Central memory CD4-positive, alpha-beta T cell (primary cell): ENCODE measurements around the gene GAS6.

Source experiments
- DNase-seq: peaks from one replicate; pipeline ENCODE4 v3.0.0; 2022

The GAS6 gene

DNA sequence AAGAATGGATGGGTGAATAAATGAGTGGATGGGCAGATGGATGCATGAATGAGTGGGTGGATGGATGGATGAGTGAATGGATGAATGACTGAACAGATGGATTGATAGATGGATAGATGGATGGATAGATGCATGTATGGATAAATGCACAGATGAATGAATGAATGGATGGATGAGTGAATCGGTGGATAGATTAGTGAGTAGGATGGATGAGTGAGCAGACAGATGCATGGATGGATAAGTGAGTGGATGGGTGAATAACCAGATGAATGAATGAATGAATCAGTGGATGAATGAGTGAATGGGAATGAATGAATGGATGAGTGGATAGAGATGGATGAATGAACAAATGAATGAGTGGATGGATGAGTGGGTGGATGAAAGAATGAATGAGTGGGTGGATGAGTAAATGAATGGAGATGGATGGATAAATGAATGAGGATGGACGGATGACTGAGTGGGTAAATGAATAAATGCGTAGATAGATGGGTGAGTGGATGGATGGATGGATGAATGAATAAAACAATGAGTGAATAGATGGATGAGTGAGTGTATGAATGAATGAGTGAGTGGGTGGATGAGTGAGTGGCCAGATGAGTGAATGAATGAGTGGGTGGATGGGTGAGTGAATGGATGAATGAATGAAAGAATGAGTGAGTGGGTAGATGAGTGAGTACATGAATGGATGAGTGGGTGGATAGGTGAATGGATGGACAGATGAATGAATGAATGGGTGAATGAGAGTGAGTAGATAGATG is 13.0 kb downstream of the GAS6 start:
- DNase-seq: no peak

DNA sequence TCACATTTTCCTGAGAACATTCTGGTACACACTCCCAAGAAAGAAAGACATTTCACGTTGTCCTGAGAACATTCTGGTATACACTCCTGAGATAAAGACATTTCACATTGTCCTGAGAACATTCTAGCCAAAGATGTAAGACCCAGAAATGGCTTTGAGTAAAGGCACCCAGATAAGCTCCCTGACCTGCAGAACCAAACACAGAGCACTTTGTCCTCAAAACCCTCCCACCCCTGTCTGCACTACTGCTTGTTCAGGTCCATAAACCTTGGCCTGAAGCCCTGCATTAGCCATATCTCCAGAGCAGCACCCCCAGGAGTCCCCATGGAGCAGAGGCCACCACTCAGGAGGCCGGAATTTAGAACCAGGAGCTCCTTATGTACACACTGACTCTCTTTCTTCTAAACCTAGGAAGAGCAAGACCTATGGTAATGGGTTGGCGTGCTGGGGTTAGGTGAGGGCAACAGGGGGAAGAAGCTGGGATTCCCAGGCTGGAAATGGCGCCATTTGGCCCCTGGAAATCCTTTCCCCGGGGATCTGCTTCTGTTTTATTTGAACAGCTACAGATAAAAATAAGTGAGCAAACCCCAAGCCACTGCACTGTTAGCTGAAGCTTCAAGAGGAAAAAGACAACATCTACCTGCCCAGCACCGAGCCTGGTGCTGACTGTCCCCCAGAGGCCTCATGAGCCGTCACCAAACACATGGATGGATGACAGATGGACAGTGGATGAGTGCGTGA is 13.7 kb downstream of the GAS6 start:
- DNase-seq: no peak

DNA sequence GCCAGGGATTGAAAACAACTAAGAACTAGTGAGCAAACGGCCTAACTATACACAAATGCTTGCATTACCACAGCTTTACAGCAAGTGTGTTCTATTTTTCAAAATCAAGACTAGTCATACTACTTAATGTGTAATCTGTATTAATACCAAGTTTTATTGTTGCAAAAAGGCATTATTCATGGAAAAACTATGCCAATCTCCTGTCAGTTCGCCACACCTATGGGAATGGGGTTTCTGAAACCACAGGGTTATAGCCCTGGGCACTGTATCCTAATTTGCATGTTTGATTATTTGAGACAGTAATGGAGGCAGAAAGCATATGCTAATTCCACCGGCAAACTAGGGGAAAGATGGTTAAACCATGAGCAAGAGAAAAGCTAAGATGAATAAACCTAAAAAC is 14.3 kb downstream of the GAS6 start:
- no peak for DNase-seq

DNA sequence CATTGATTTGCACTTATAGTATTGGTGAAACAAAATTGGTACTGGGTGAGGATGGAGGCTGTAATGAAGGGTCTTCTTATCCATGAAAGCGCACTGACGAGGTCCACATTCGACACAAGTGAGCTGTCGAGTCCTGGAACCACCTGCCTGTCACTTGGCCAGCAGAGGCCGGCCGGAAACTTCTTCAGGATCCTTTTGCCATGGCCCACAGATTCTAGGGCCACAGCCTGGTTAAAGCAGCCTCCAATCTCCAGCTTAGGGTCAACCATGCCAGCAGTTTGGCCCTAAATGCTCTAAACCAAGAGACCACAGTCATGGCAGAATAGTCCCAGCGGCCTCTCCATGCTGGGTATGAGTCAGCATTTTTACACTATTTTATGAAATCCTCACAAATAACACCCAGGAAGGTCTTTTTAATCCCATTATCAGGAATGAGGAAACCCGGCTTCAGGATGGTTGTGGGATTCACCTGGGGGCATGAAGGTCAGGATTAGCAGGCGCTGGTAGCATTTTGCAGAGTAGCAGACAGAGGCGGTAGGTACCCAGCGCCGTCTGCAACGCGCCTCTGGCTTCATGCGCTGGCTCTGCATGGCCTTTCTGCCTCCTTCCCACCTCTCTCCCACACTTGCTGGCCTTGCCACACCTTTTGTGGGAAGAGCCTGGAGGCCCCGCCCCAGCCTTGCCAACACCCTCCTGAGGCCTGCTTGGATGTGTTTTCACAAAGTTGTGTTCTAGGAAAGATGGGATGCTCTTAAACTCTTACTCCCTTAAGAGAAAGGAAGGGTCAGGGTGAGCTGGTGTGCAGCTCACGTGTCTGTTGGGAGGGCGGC is 15.2 kb downstream of the GAS6 start:
- no peak for DNase-seq

DNA sequence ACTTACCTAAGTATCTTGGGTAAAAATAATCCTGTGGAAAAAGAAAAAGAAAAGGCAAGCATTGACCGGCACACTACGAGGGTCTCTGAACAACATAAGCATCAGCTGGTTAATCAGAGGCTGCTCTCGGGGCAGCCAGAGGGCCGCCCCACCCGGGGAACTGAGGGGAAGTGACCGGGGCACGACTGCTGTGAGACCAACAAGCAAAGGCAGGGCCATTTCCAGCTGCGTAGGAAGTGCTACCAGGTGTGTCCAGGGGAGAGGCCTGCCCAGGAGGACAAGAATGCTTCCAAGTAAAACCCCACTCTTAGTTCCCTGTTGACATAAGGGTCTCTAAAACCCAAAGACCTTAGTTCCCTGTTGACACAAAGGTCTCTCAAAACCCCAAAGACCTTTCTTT is 15.9 kb downstream of the GAS6 start:
- DNase-seq: no peak

DNA sequence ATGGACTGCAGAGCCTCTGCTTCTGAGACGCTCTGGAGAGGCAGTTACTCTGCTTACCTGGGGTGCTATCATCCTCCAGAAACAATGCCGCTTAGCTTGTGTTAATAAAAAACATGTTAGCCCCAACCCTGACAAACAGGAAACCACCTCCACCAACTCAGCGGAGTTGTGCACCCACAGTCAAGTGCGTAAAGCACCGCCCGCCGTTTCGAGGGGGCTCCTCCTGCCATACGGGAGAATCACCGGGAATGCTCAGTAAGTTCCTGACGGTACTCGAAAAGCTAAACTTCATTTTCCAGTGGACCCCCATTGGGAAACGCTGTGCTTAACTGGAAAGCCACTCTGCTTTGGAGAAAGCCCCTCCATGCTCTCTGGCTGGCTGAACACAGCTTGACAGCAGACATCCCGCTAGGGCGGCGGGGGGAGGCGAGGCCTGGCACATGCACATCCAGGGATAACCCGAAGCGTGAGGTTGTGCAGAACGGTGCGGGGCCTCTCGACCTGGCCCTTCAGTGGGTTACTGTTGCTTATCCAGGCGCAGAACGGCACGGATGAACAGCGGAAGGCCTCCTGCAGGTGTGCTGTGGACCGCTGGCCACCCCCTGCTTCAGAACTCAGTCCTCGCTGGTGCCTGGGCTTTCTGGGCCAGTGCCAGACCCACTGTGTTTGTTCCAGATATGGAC is 17.1 kb downstream of the GAS6 start:
- DNase-seq: peak; percentile 30

DNA sequence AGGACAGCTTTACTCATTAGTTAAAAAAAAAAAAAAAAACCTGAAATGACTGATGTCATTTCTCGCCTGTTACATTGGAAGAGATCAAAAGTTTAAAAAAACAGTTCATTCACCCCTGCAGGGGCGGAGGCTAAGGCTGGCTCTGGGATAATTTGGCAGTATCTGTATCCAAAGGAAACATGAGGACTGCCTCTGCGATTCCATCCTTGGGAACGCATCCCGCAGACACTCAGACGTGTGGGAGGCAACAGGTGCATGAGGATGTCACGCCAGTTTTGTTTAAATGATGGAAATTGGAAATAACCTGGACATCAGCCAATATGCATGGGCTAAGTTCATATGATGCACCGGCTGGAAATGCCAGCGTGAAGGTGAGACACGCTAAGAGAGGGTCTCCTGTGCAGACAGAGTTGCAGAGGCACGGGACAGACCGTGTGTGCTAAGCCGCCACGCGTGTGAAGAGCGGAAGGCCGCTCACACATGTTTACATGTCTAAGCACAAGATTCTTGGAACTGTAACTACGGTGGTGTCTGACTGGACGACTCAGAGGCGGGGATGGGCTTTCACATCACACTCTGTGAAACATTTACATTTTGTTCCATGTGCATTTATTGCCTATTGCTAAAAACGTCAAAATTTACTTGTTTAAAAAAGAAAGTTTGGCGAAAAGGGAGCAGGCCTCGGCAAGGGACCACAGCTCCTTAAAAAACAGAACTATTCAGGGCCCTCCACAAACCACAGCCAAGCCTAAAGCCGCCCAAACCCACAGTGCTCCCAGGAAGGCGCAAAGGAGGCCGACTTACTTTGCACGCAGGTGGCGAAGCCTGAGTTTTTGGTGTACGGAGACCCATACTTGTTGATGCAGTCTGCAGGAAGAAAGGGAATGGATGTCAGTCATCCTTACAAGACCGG is 17.9 kb downstream of the GAS6 start:
- no peak for DNase-seq

DNA sequence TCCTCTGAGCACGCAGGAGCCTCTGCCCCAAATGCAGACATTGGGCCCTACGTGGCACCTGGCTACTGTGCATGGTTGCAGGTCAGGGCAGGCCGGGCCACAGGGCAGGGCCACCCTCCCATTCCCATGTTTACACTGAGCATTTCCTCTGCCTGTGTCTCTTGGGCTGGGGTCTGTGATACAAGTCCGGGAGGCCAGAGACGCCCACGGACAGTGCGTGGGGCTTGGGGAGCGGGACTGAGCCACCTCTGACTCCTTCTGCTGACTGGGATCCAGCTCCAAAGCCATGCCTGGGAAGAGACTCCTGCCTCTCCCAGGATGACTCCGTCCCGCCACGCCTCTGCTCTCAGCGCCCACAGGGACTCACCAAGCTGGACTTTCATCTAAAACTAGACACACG is 18.8 kb downstream of the GAS6 start:
- DNase-seq: no peak

DNA sequence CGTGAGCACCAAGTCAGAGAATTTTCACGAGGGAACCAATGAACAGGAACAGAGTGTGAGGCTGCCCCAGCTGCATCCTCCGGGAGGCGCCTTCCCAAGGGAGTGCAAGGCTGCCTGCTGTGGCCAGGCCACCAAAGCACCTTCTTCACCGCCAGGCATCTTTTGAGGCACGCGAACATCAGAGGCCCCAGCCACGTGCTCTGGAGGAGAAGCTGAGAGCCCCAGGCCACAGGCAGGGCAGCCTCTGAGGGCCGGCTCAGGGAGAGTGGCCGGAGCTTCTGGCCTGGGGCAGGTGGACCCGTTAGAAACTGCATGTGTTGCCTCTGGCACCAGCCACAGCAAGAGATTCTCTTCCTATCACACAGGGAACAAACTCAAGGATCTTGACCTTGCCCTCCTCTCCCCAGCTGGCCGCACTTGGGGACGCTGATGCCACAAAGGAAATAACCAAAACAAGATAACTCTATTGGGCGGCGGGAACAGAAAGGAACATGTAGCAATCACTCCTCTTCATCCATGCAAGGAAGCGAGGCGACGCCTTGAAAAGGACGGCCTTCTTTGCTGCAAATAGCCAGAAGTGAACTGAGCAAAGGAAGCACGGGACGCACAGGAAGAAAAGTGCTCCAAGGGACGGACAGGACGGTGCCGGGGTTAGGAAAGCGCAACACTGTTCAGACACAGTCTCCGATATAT is 19.9 kb downstream of the GAS6 start:
- DNase-seq: no peak

DNA sequence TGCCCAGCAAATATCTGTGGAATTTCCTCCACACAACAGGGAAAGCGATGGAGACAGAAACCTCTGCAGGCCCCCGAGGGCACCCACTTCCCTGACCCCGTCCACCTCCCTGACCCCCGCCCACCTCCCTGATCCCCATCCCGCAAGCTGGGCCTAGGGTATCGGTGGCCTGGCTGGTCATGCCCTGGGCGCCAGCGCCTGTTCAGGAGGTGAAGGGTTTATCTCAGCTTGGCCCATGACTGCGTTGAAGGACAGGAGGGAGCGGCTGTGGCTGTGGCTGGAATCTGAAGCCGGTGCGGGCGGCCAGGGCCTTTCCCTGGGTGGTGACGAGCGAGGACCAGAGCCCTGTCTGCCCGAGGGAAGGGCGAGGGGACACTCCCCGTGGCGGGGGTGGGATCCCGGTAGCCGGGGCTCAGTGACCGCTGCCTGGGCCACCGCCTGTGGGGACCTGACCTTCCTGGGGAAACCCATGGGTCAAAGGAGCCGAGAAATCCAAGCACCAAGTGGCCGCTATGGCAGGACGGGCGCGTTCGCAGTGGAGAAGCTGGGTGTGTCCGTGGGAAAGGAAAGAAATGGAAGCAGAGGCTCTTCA is 20.7 kb downstream of the GAS6 start:
- no peak for DNase-seq

DNA sequence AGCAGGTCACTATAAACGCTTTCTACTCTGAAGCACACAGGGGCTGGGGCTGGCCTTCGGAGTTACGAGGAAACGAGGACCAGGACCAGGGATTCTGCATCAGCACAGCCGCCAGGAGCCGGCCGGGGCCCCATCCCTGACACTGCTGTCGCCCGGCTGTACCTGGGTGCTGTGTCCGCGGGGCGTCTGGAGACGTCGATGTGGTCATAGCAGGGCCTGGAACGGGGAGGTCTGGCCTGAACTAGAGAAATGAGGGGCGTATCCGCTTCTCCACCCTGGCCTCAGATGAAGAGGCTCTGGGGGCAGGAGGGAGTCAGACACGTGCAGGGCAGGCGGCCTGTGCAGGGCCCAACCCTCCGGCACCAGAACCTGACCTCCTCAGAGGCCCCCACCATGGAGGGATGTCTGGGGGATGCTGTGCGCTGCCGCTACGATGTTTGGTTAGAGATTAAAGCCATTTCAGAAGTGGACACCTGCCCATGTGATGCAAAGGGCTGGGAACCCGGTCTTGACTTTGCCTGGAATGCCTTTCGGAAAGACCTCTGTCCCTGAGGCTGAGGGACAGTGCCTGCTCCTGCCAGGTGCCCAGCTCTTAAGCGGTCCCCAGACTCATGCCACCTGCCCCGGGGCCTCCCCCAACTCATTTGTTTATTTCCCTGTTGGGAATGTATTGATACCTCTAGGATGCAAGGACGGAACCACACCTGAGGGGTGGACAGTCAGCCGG is 21.4 kb downstream of the GAS6 start:
- DNase-seq: no peak

DNA sequence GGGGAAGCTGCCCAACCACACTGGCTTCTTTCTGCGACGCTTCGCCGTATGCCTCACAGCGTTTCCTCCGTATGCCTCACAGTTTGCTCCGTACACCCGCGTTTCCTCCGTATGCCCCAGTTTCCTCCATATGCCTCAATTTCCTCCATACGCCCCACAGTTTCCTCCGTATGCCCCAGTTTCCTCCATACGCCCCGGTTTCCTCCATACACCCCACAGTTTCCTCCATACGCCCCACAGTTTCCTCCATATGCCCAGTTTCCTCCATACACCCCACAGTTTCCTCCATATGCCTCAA is 22.6 kb downstream of the GAS6 start:
- DNase-seq: peak; percentile 27

DNA sequence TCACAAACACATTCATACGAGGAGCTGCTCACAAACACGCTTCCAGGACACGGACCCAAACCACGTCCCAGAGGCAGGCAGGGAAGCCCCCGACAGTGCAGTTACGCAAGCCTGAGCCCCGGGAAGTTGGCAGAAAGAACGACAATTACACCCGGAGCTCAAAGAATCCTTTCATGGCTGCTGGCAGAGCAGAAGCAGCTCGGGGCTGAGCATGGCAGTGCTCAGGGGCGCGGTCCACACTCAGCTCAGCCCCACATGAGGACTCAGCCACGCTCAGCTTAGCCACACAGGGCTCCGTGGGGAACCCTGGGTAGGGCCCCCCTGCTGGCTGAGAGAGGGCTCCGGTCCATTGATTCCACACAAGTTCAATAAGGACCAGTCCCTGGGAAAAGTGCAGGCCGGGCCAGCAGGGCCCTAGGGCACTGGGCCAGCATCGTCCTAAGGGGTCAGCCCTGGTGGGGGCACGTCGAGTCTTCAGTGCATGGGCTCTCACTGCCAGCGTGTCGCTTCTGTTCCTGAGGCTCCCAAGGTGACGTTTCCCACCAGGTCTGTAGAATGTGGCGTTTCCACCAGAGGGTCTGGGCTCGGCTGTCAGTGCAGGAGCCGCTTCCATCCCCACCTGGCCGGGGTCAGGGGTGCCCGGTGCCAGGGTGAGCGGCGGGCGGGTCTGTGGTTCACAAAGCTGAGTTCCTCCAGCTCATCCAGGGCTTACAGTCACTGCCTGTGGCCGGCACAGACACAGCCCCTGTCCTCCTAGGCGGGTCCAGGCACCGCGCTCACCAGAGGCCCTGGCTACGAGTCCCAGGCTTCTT is 23.1 kb downstream of the GAS6 start:
- no peak for DNase-seq

DNA sequence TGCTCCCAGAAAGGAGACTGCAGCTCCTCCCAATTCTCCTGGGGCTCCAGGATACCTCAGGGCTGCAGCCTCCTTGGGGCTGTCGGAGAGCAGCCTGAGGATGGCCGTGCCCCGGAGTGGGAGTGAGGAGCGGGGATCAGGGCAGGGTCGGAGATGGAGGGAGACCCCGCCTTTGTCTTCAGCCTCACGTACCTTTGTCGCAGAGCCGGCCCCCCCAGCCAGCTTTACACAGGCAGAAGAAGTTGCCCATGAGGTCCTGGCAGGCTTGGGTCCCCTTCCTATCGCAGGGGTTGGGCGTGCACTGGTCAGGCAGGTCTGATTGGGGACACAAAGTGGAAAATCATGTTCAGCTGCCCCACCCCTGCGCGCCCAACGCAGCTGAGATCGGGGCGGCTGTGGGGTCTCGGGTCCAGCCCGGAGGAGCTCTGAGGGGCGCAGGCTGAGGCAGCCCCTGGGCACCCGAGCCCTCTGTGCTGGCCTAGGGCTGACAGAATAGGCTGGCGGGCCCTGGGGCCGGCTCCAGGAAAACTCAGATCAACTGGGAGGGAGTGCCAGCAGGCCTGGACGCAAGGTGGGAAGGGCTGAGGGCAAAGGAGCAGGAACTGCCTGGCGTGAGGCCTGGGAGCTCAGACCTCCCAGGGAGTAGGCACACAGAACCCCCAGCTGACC is 24.2 kb downstream of the GAS6 start:
- no peak for DNase-seq

DNA sequence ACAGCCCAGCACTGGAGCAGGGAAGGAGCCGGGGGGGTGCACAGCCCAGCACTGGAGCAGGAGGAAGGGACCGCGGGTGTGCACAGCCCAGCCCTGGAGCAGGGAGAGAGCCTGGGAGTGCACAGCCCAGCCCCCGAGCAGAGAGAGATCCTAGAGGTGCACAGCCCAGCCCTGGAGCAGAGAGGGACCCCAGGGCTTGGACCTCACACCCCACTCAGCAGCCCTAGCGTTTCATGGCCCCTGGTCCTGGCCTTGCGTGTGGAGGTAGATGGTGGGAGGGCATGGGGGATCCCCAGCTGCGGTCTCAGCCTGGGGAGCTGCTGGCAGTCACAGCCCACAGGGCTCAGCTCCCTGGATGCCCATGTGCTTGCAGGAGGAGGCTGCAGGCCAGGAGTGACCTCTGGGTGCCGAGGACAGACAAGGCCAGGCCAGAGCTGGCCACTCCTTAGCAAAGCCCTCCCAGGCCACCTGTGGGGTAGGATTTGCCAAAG is 25.1 kb downstream of the GAS6 start:
- no peak for DNase-seq

DNA sequence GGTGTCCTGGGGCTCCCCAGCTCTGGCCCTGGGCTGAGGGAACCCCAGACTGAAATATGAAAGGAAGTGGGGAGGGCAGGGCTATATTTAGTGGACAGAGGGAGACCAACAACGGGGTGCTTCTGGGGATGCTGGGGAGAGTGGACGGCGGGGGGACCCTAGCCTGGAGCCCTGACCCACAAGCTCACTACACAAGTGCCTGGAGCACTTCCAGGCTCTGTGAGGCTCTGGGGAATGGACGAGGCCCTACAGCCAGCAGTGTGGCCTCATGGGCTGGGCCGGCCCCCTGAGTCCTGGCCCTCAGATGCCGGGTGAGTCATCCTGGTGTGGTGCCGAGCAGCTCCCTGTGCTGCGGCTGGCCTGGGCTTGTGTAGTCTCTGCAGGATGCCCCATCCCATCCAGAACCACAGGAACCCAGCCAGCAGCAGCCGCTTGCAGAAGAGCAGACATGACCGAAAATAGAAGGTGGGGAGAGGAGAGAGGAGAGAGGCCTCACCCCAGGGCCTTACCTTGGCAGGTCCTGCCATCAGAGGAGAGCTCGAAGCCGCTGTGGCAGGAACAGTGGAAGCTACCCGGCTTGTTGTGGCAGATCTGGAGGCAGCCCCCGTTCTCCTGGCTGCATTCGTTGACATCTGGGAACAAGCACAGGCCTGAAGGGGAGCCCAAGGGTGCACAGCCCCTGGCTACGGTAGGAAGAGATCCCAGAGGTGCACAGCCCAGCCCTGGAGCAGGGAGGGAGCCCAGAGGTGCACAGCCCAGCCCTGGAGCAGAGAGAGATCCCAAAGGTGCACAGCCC is 26.1 kb downstream of the GAS6 start:
- no peak for DNase-seq

DNA sequence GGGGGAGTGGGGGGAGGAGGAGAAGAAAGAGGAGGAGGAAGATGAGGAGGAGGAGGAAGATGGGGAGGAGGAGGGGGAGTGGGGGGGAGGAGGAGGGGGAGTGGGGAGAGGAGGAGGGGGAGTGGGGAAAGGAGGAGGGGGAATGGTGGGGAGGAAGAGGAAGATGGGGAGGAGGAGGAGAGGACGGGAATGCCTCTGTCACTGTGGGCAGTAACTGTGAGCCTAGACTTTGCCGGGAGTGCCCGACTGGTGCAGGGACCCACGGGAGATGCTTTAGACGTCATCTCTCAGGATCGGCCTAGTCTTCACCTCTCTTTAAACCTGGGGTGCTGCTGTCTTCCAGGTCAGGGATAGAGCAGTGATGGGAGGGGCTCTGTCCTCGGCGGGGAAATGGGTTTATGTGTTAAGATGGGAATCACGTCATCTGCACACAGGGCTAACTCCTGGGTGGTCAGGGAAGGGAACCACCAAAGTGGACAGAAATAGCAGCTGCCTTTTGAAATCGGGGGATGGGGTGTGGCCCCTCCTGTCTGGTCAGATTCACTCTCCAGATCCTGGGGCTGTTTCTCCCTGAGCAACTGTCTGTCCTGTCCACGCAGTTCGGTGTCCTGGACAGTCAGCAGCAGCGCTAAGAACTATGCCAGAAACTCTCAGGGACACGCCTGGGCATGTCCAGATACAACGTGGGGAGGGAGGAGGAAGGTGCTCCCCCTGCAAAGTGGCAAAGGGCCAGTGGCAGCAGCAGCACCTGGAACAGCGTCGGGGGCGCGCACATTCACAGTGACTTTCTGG is 26.9 kb downstream of the GAS6 start:
- no peak for DNase-seq
